HCT116 (cell line): ENCODE measurements around the gene ACTA2. TPM values are rescaled to one million over a fixed set of nuclear protein-coding genes. Genes with fewer than 3 reads are reported as not detected.

Source experiments
- ATAC-seq: fragments of 200-7000 bp; cut with Tn5 transposase; 2 replicates; pipeline ENCODE4 v1.9.1; 2020; ENCODE audit warnings: mild to moderate bottlenecking, moderate library complexity
- BruUV-seq: library from RNA; stranded (reverse); fragments of 400-500 nt; replicated peaks from 2 replicates; lab custom pipeline; 2021; lab: Mats Ljungman, UMichigan
- CTCF ChIA-PET: fragments of 300-600 bp; sonication (Branson Sonifier 250); formaldehyde crosslinking; loops from one replicate; lab custom pipeline; 2021; ENCODE audit warnings: antibody characterized with exemption; lab: Charles Lee
- POLR2A ChIA-PET: fragments of 300-600, 350-600 bp; sonication (Branson Sonifier 250); formaldehyde crosslinking; loops from one replicate; lab custom pipeline; 2021; ENCODE audit warnings: antibody characterized with exemption; lab: Charles Lee
- RAD21 ChIA-PET, 2 experiments: fragments of 300-600 bp; sonication (Branson Sonifier 250); formaldehyde crosslinking; loops; one replicate each; lab custom pipeline; 2023; ENCODE audit warnings: low total read pairs in 2 of 2; ENCODE audit not compliant: uncharacterized antibody in 2 of 2, unreplicated experiment in 2 of 2, low non-redundant PET in 1 of 2; lab: Charles Lee
- DNase-seq: peaks from one replicate; pipeline ENCODE4 v3.0.0-alpha.2; 2010; ENCODE audit warnings: low read depth, low spot score
- H2AFZ ChIP-seq: fragments of 200-600 bp; shearing (Covaris generic), sonication (generic); 2 replicates; pipeline ENCODE4 v1.6.1; 2017; ENCODE audit warnings: low read depth, mixed run types, mixed read lengths, antibody characterized with exemption, low read length; ENCODE audit not compliant: poor library complexity, severe bottlenecking
- H3K27ac ChIP-seq: 2 replicates; pipeline ENCODE4 v1.5.1; 2012; ENCODE audit warnings: low read depth, low read length
- H3K27me3 ChIP-seq: fragments of 200-600 bp; sonication (generic); 2 replicates; pipeline ENCODE4 v1.6.1; 2016; ENCODE audit warnings: mixed run types, low read length, mixed read lengths; ENCODE audit not compliant: insufficient read depth
- H3K36me3 ChIP-seq, 2 experiments: fragments of 200-500 bp in 1 of 2; fragments of 200-600 bp in 1 of 2; sonication (Bioruptor generic) in 1 of 2; sonication (generic) in 1 of 2; 2 replicates each; pipeline versions ENCODE4 v1.5.1 to v1.6.1; 2014 to 2016; ENCODE audit warnings: low read length in 2 of 2, inconsistent platforms in 1 of 2, mixed read lengths in 1 of 2, mixed run types in 1 of 2; ENCODE audit not compliant: insufficient read depth in 2 of 2, control insufficient read depth in 1 of 2
- H3K4me1 ChIP-seq, 2 experiments: fragments of 200-600 bp in 1 of 2; sonication (generic) in 1 of 2; 2 replicates each; pipeline versions ENCODE4 v1.5.1 to v1.6.1; 2012 to 2017; ENCODE audit warnings: low read length in 2 of 2, inconsistent platforms in 1 of 2, mild to moderate bottlenecking in 1 of 2, mixed read lengths in 1 of 2, mixed run types in 1 of 2, moderate library complexity in 1 of 2; ENCODE audit not compliant: insufficient read depth in 2 of 2, control insufficient read depth in 1 of 2
- H3K4me2 ChIP-seq: fragments of 200-600 bp; sonication (generic); 2 replicates; pipeline ENCODE4 v1.6.1; 2017; ENCODE audit warnings: mixed run types, low read length, mixed read lengths
- H3K4me3 ChIP-seq, 2 experiments: fragments of 200-600 bp in 1 of 2; sonication (generic) in 1 of 2; replicated peaks in 1 of 2; 2 replicates each; pipeline ENCODE4 v1.5.1; 2011 to 2016; ENCODE audit warnings: low read length in 2 of 2, control low read depth in 1 of 2, low read depth in 1 of 2, mild to moderate bottlenecking in 1 of 2, mixed read lengths in 1 of 2, mixed run types in 1 of 2
- H3K79me2 ChIP-seq: fragments of 200-600 bp; sonication (generic); 2 replicates; pipeline ENCODE4 v1.6.1; 2017; ENCODE audit warnings: mild to moderate bottlenecking, mixed run types, low read length, moderate library complexity, mixed read lengths; ENCODE audit not compliant: insufficient read depth
- H3K9ac ChIP-seq: fragments of 200-600 bp; sonication (generic); 2 replicates; pipeline ENCODE4 v1.6.1; 2016; ENCODE audit warnings: low read length, mixed read lengths
- H3K9me2 ChIP-seq: fragments of 200-600 bp; sonication (generic), shearing (Covaris generic); 2 replicates; pipeline ENCODE4 v1.6.1; 2017; ENCODE audit warnings: mixed run types, mild to moderate bottlenecking, moderate library complexity; ENCODE audit not compliant: insufficient read depth
- H3K9me3 ChIP-seq, 2 experiments: fragments of 200-500 bp in 1 of 2; fragments of 200-600 bp in 1 of 2; sonication (Bioruptor generic) in 1 of 2; sonication (generic) in 1 of 2; 2 replicates each; pipeline ENCODE4 v1.6.1; 2014 to 2017; ENCODE audit warnings: low read length in 2 of 2, mixed read lengths in 2 of 2, inconsistent platforms in 1 of 2, low read depth in 1 of 2, mild to moderate bottlenecking in 1 of 2, mixed run types in 1 of 2, moderate library complexity in 1 of 2; ENCODE audit not compliant: control insufficient read depth in 1 of 2, insufficient read depth in 1 of 2
- H4K20me1 ChIP-seq: fragments of 200-600 bp; sonication (generic), shearing (Covaris generic); 2 replicates; pipeline ENCODE4 v1.6.1; 2017; ENCODE audit warnings: mixed run types, mild to moderate bottlenecking, moderate library complexity; ENCODE audit not compliant: insufficient read depth
- EZH2 ChIP-seq: fragments of 200-600 bp; sonication (generic); IDR thresholded peaks from 2 replicates; pipeline ENCODE4 v1.6.1; 2017; ENCODE audit warnings: antibody characterized with exemption, mixed run types
- EZH2phosphoT487 ChIP-seq: fragments of 200-600 bp; IDR thresholded peaks from 2 replicates; pipeline ENCODE4 v1.6.1; 2018; ENCODE audit warnings: antibody characterized with exemption, borderline replicate concordance
- JUND ChIP-seq: IDR thresholded peaks from 2 replicates; pipeline ENCODE4 v1.6.1; 2012
- POLR2A ChIP-seq: IDR thresholded peaks from 2 replicates; pipeline ENCODE4 v1.7.0; 2011; ENCODE audit warnings: borderline replicate concordance; ENCODE audit not compliant: insufficient read depth, insufficient read length; ENCODE audit errors: extremely low read depth
- POLR2AphosphoS5 ChIP-seq: IDR thresholded peaks from 2 replicates; pipeline ENCODE4 v1.6.1; 2011; ENCODE audit warnings: mild to moderate bottlenecking, low read depth, low read length, moderate library complexity
- RAD21 ChIP-seq: IDR thresholded peaks from 2 replicates; pipeline ENCODE4 v1.6.1; 2012; ENCODE audit warnings: low read depth, mild to moderate bottlenecking
- ZNF274 ChIP-seq: fragments of 200-500 bp; sonication (Bioruptor generic); IDR thresholded peaks from 2 replicates; pipeline ENCODE4 v1.6.1; 2014; ENCODE audit warnings: mild to moderate bottlenecking, low read depth, low read length, inconsistent platforms
- intact Hi-C: fragments of 100-400 bp; cut with micrococcal nuclease; formaldehyde crosslinking; loops from 2 replicates; pipeline ENCODE4 v1.10.0; 2022
- total RNA-seq: library from RNA; stranded (reverse); gene quantifications from one replicate; pipeline ENCODE4 v1.2.1, GENCODE V29; 2021; ENCODE audit not compliant: unreplicated experiment
- TF ChIP-seq, protein P1 (sequence below), 3 experiments: fragments of 200-600 bp in 1 of 3; sonication (generic) in 1 of 3; IDR thresholded peaks in 2 of 3; conservative IDR thresholded peaks in 1 of 3; 2 replicates each; pipeline ENCODE4 v1.5.1; 2012 to 2017; ENCODE audit warnings: low read depth in 2 of 3, low read length in 2 of 3, antibody characterized with exemption in 1 of 3, borderline replicate concordance in 1 of 3, control low read depth in 1 of 3, mild to moderate bottlenecking in 1 of 3, mixed read lengths in 1 of 3, mixed run types in 1 of 3, moderate library complexity in 1 of 3; ENCODE audit not compliant: insufficient read depth in 1 of 3

Gene ACTA2
- total RNA-seq, 1 experiment from 2014 or later, result 9.4 TPM

DNA sequence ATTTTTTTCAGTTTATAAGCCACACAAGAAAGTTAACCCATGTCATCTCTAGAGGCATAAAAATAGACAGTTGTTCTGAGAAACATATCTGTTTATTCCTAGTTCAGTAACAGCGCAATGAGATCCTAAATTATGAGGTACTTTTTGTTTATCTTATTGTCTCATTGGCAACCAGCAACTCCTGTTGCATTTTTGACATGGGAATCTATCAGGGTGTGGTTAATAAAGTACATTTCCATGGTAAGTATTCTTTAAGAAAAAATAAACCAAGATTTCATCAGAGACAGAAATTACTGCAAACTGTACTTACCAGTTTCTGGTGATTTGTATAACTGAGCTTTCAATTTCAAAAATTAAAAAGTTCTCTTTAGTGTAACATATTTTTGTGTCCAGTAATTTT is 47.1 kb upstream of the ACTA2 start:
- Histone ChIP-seq H3K27me3 (no peaks in the 10 kb centered on the region), H2AFZ (no peak overlapping the region), H3K4me2 (no peak overlapping the region), H3K9me3 (no peaks in the 10 kb centered on the region), H3K9ac (no peak overlapping the region), H3K4me1 (peaks cover 0 to 8% of the 10 kb centered on the region in 2 experiments; a peak in 2 of 4 replicates), H3K36me3 (no peaks in the 10 kb centered on the region), H3K9me2 (no peaks in the 10 kb centered on the region), H3K79me2 (no peaks in the 10 kb centered on the region), H3K4me3 (no peak overlapping the region), H3K27ac (no peak overlapping the region), H4K20me1 (no peaks in the 10 kb centered on the region)
- intact Hi-C loops, result no loop called here
- POLR2A ChIA-PET, result no interaction called here
- no peak for TF ChIP-seq RAD21
- no peak for TF ChIP-seq POLR2A
- TF ChIP-seq JUND, result no peak
- TF ChIP-seq POLR2AphosphoS5, result no peak
- no peak for TF ChIP-seq EZH2phosphoT487
- no peak for ATAC-seq
- CTCF ChIA-PET, result interaction anchor here (1.0 kb wide), 1 partner anchor 12 kb away, joined by 3 read pairs; no protein-coding TSS in a partner anchor
- DNase-seq, result no peak
- RAD21 ChIA-PET, result no interaction called here
- BruUV-seq, result no TSS peak

GRCh38 chr10:88996927-88997326 is 44.4 kb upstream of the ACTA2 start:
- Histone ChIP-seq H3K4me3 (no peak overlapping the region), H3K9me3 (no peaks in the 10 kb centered on the region), H3K27me3 (no peaks in the 10 kb centered on the region), H3K36me3 (no peaks in the 10 kb centered on the region), H3K9ac (no peak overlapping the region), H3K79me2 (no peaks in the 10 kb centered on the region), H3K9me2 (no peaks in the 10 kb centered on the region), H4K20me1 (no peaks in the 10 kb centered on the region), H3K4me2 (no peak overlapping the region), H2AFZ (no peak overlapping the region), H3K4me1 (peaks cover 0 to 15% of the 10 kb centered on the region in 2 experiments; a peak in 2 of 4 replicates), H3K27ac (no peak overlapping the region)
- intact Hi-C loops, result no loop called here
- CTCF ChIA-PET, result interaction anchor here (1.7 kb wide), 1 partner anchor 10 kb away, joined by 5 read pairs; no protein-coding TSS in a partner anchor
- no peak for DNase-seq
- TF ChIP-seq RAD21 (no peak), EZH2 (no peak), POLR2AphosphoS5 (no peak), ZNF274 (no peak)
- TF ChIP-seq, protein P1, sequence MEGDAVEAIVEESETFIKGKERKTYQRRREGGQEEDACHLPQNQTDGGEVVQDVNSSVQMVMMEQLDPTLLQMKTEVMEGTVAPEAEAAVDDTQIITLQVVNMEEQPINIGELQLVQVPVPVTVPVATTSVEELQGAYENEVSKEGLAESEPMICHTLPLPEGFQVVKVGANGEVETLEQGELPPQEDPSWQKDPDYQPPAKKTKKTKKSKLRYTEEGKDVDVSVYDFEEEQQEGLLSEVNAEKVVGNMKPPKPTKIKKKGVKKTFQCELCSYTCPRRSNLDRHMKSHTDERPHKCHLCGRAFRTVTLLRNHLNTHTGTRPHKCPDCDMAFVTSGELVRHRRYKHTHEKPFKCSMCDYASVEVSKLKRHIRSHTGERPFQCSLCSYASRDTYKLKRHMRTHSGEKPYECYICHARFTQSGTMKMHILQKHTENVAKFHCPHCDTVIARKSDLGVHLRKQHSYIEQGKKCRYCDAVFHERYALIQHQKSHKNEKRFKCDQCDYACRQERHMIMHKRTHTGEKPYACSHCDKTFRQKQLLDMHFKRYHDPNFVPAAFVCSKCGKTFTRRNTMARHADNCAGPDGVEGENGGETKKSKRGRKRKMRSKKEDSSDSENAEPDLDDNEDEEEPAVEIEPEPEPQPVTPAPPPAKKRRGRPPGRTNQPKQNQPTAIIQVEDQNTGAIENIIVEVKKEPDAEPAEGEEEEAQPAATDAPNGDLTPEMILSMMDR (IDR thresholded peaks at IDR 0.05 in 2 of 3, conservative IDR thresholded peaks at IDR 0.05 in 1 of 3; ENCODE audit: borderline replicate concordance in 1 of 3, insufficient read depth in 1 of 3, low read depth in 2 of 3, low read length in 2 of 3), result no peak
- ATAC-seq, result no peak
- RAD21 ChIA-PET, result no interaction called here
- no TSS peak for BruUV-seq
- POLR2A ChIA-PET, result no interaction called here
